OCI-LY7 (cell line): Measurements from ENCODE around the gene NAP1L2.

Experiments used
- CTCF ChIP-seq: fragments of 200-600 bp; sonication (generic); conservative IDR thresholded peaks from 2 replicates; pipeline ENCODE4 v1.5.1; 2014; ENCODE audit warnings: mild to moderate bottlenecking, antibody characterized with exemption, low read length, moderate library complexity, mixed read lengths
- EZH2phosphoT487 ChIP-seq: fragments of 200-600 bp; sonication (generic); IDR thresholded peaks from 2 replicates; pipeline ENCODE4 v1.6.1; 2018; ENCODE audit warnings: low read depth, borderline replicate concordance, mild to moderate bottlenecking, mixed run types, antibody characterized with exemption, low read length, moderate library complexity, mixed read lengths

DNA sequence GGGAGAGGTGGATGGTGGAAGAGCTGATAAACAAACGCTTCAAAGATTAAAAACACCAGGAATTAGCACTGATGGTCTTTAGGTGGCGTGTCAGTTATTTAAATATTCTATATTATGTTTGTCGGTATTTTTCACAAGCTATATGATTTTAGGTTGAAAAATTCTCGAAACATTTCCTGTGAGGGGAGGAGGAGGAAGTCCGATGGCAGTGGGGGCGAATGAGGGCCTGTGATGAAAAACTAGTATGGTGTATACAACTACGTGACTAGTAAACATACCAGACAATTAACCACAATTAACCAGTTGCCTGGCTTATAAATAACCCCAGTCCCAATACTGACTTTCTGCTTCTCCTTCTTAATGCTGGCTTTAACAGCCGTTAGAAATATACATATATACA lies 595 bp upstream of the NAP1L2 start:
- TF ChIP-seq CTCF, result no peak
- no peak for TF ChIP-seq EZH2phosphoT487
